OCI-LY1 (cell line): ENCODE data around the gene SGK2.

Experiments used
- H2AFZ ChIP-seq: fragments of 200-600 bp; sonication (generic), shearing (Covaris generic); 2 replicates; pipeline ENCODE4 v1.6.0; 2014; ENCODE audit warnings: antibody characterized with exemption, mild to moderate bottlenecking, low read length
- H3F3A ChIP-seq: fragments of 200-600 bp; sonication (generic), shearing (Covaris generic); 2 replicates; pipeline ENCODE4 v1.6.0; 2014; ENCODE audit warnings: mild to moderate bottlenecking, antibody characterized with exemption, low read length, moderate library complexity; ENCODE audit not compliant: insufficient read depth
- H3K27ac ChIP-seq: fragments of 200-600 bp; sonication (generic); 2 replicates; pipeline ENCODE4 v1.5.1; 2014; ENCODE audit warnings: low read length, mixed run types, mild to moderate bottlenecking, low read depth; ENCODE audit not compliant: poor library complexity, severe bottlenecking
- H3K27me3 ChIP-seq: fragments of 200-600 bp; sonication (generic); 2 replicates; pipeline ENCODE4 v1.6.0; 2014; ENCODE audit warnings: antibody characterized with exemption, mild to moderate bottlenecking, low read length, moderate library complexity; ENCODE audit not compliant: insufficient read depth
- H3K36me3 ChIP-seq: fragments of 200-600 bp; sonication (generic); 2 replicates; pipeline ENCODE4 v1.6.1; 2014; ENCODE audit warnings: mild to moderate bottlenecking, antibody characterized with exemption, low read length, moderate library complexity, mixed read lengths; ENCODE audit not compliant: insufficient read depth
- H3K4me1 ChIP-seq: fragments of 200-600 bp; sonication (generic); 2 replicates; pipeline ENCODE4 v1.5.1; 2014; ENCODE audit warnings: mild to moderate bottlenecking, low read length, moderate library complexity; ENCODE audit not compliant: insufficient read depth, severe bottlenecking
- H3K4me2 ChIP-seq: fragments of 200-600 bp; sonication (generic), shearing (Covaris generic); 2 replicates; pipeline ENCODE4 v1.6.1; 2014; ENCODE audit warnings: low read length
- H3K4me3 ChIP-seq: fragments of 200-600 bp; sonication (generic); 2 replicates; pipeline ENCODE4 v1.5.1; 2014; ENCODE audit warnings: low read length, low read depth, mild to moderate bottlenecking, mixed read lengths; ENCODE audit not compliant: poor library complexity, severe bottlenecking
- H3K79me2 ChIP-seq: fragments of 200-600 bp; shearing (Covaris generic); 2 replicates; pipeline ENCODE4 v1.6.1; 2016; ENCODE audit warnings: mixed run types, low read length, mixed read lengths; ENCODE audit not compliant: insufficient read depth
- H3K9ac ChIP-seq: fragments of 200-600 bp; sonication (generic), shearing (Covaris generic); 2 replicates; pipeline ENCODE4 v1.6.1; 2014; ENCODE audit warnings: mild to moderate bottlenecking, low read length, mixed read lengths
- H3K9me2 ChIP-seq: fragments of 200-600 bp; sonication (generic), shearing (Covaris generic); 2 replicates; pipeline ENCODE4 v1.6.1; 2014; ENCODE audit warnings: low read depth, mild to moderate bottlenecking, low read length, mixed read lengths
- H3K9me3 ChIP-seq: fragments of 200-600 bp; shearing (Covaris generic); 2 replicates; pipeline ENCODE4 v1.6.1; 2014; ENCODE audit warnings: low read length, mixed read lengths
- H4K20me1 ChIP-seq: fragments of 200-600 bp; sonication (generic), shearing (Covaris generic); 2 replicates; pipeline ENCODE4 v1.6.0; 2016; ENCODE audit warnings: mild to moderate bottlenecking, low read length; ENCODE audit not compliant: insufficient read depth
- EZH2 ChIP-seq: fragments of 200-600 bp; sonication (generic), shearing (Covaris generic); IDR thresholded peaks from 2 replicates; pipeline ENCODE4 v1.8.0; 2017; ENCODE audit warnings: borderline replicate concordance, mixed run types, mild to moderate bottlenecking, antibody characterized with exemption, low read length, moderate library complexity, mixed read lengths
- TF ChIP-seq, protein P1 (sequence below): fragments of 200-600 bp; sonication (generic), shearing (Covaris generic); IDR thresholded peaks from 2 replicates; pipeline ENCODE4 v1.5.1; 2017; ENCODE audit warnings: mild to moderate bottlenecking, antibody characterized with exemption, low read length, moderate library complexity, mixed read lengths

The SGK2 gene

DNA sequence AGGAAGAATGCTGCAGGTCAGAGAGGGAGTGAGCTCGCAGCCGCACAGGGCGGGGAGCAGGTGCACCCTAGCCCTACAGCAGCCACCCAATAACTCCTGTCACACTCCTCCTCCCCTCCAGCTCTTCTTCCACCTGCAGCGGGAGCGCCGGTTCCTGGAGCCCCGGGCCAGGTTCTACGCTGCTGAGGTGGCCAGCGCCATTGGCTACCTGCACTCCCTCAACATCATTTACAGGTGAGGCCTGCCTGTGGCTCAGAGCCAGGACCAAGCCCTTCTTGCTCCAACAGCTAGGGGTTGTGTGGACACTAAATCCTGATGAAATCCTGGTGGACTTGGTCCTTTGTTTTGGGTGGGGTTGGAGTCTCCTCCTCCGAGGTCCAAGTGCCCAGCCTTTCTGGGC lies 11.7 kb downstream of the SGK2 start:
- no peaks in the 10 kb centered on the region for H3K27me3 ChIP-seq
- H3K27ac ChIP-seq, result no peak overlapping the region
- no peaks in the 10 kb centered on the region for H3K9me2 ChIP-seq
- no peak overlapping the region for H3K9ac ChIP-seq
- H3K4me2 ChIP-seq, result no peak overlapping the region
- no peak overlapping the region for H2AFZ ChIP-seq
- H3F3A ChIP-seq, result no peaks in the 10 kb centered on the region
- TF ChIP-seq EZH2, result no peak
- TF ChIP-seq, protein P1, sequence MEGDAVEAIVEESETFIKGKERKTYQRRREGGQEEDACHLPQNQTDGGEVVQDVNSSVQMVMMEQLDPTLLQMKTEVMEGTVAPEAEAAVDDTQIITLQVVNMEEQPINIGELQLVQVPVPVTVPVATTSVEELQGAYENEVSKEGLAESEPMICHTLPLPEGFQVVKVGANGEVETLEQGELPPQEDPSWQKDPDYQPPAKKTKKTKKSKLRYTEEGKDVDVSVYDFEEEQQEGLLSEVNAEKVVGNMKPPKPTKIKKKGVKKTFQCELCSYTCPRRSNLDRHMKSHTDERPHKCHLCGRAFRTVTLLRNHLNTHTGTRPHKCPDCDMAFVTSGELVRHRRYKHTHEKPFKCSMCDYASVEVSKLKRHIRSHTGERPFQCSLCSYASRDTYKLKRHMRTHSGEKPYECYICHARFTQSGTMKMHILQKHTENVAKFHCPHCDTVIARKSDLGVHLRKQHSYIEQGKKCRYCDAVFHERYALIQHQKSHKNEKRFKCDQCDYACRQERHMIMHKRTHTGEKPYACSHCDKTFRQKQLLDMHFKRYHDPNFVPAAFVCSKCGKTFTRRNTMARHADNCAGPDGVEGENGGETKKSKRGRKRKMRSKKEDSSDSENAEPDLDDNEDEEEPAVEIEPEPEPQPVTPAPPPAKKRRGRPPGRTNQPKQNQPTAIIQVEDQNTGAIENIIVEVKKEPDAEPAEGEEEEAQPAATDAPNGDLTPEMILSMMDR, result no peak
- H4K20me1 ChIP-seq, result no peaks in the 10 kb centered on the region
- no peak overlapping the region for H3K4me3 ChIP-seq
- no peaks in the 10 kb centered on the region for H3K9me3 ChIP-seq
- H3K4me1 ChIP-seq, result no peaks in the 10 kb centered on the region
- H3K36me3 ChIP-seq, result no peaks in the 10 kb centered on the region
- no peaks in the 10 kb centered on the region for H3K79me2 ChIP-seq

DNA sequence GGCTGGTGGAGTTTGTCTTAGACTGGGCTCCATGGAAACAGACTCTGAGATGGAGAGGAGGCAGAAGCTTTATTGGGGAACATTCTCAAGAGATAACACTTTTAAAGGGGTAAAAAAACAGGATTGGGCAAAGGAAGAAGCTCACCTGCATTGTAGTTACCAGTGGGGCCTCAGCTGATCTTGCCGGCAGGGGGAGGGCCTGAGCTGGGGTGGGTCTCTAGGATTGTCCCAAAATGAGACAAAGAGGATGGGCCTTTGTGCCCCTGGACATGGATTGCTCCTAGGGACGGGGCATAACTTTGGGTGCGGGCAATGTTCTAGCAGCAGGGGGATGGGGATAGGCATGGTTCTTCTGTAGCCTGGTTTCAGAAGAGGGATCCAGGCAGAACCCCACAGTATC lies 12.5 kb downstream of the SGK2 start:
- Histone ChIP-seq H3K9me2 (no peaks in the 10 kb centered on the region), H3K4me2 (no peak overlapping the region), H3K36me3 (no peaks in the 10 kb centered on the region), H3F3A (no peaks in the 10 kb centered on the region), H3K9ac (no peak overlapping the region), H3K9me3 (no peaks in the 10 kb centered on the region), H4K20me1 (no peaks in the 10 kb centered on the region), H3K4me1 (no peaks in the 10 kb centered on the region), H3K27me3 (no peaks in the 10 kb centered on the region), H3K4me3 (no peak overlapping the region), H2AFZ (no peak overlapping the region), H3K79me2 (no peaks in the 10 kb centered on the region), H3K27ac (no peak overlapping the region)
- TF ChIP-seq, protein P1, result peak; percentile 64
- TF ChIP-seq EZH2, result no peak

DNA sequence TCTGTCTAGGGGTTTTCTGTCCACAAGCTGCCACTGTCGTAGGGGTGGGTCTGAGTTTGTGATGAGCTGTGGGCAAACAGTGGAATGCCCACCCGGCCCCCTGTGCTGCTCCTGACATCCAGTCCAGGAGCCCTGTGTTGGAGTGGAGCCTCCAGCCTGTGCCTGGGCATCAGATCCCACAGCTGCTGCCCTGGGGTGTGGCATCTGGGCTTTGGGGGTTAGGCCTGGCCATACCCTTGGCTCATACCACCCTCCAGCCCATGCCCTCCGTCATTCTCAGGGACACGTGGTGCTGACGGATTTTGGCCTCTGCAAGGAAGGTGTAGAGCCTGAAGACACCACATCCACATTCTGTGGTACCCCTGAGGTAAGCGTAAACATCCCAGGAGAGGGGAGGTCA lies 12.9 kb downstream of the SGK2 start:
- Histone ChIP-seq H3K9me3 (no peaks in the 10 kb centered on the region), H3K9ac (no peak overlapping the region), H3K79me2 (no peaks in the 10 kb centered on the region), H3K9me2 (no peaks in the 10 kb centered on the region), H2AFZ (no peak overlapping the region), H4K20me1 (no peaks in the 10 kb centered on the region), H3K4me3 (no peak overlapping the region), H3K27me3 (no peaks in the 10 kb centered on the region), H3K4me1 (no peaks in the 10 kb centered on the region), H3F3A (no peaks in the 10 kb centered on the region), H3K27ac (no peak overlapping the region), H3K36me3 (no peaks in the 10 kb centered on the region), H3K4me2 (no peak overlapping the region)
- TF ChIP-seq, protein P1, result no peak
- no peak for TF ChIP-seq EZH2
